Activated T-helper 2 cell treated with anti-CD3 and anti-CD28 coated beads, Interferon-gamma antibody, Interleukin-2, Interleukin-4, amounts not matched to agents 10 μg/mL and 5 μg/mL and 100 μg/mL, durations not matched to agents 14 hours and 24 hours and 36 hours (primary cell): ENCODE results near the gene FXYD6. TPM values are rescaled to one million over a fixed set of nuclear protein-coding genes. Genes with fewer than 3 reads are reported as not detected.

ENCODE experiments used
- DNase-seq: peaks from one replicate; pipeline ENCODE4 v3.0.0; 2021; ENCODE audit warnings: low spot score
- H3K27ac Mint-ChIP-seq: one replicate; pipeline ENCODE4 v1.8.0; 2021; ENCODE audit warnings: mixed read lengths
- H3K27me3 Mint-ChIP-seq: one replicate; pipeline ENCODE4 v1.8.0; 2021; ENCODE audit warnings: low read depth, mixed read lengths
- H3K36me3 Mint-ChIP-seq: one replicate; pipeline ENCODE4 v1.8.0; 2021; ENCODE audit warnings: low read depth, mixed read lengths
- H3K4me1 Mint-ChIP-seq: one replicate; pipeline ENCODE4 v1.8.0; 2021; ENCODE audit warnings: low read depth, mixed read lengths
- H3K4me3 Mint-ChIP-seq: one replicate; pipeline ENCODE4 v1.8.0; 2021; ENCODE audit warnings: low read depth, mild to moderate bottlenecking, moderate library complexity, mixed read lengths
- H3K9me3 Mint-ChIP-seq: one replicate; pipeline ENCODE4 v1.8.0; 2021; ENCODE audit warnings: mixed read lengths
- intact Hi-C: fragments of 100-400 bp; cut with micrococcal nuclease; formaldehyde crosslinking; loops from one replicate; pipeline ENCODE4 v1.15.1; 2023
- total RNA-seq: library from RNA; stranded (reverse); gene quantifications from 2 replicates; pipeline ENCODE4 v1.2.3, GENCODE V29; 2022

FXYD6 gene
- total RNA-seq, 1 donor from 2014 or later: 0.11 TPM

DNA sequence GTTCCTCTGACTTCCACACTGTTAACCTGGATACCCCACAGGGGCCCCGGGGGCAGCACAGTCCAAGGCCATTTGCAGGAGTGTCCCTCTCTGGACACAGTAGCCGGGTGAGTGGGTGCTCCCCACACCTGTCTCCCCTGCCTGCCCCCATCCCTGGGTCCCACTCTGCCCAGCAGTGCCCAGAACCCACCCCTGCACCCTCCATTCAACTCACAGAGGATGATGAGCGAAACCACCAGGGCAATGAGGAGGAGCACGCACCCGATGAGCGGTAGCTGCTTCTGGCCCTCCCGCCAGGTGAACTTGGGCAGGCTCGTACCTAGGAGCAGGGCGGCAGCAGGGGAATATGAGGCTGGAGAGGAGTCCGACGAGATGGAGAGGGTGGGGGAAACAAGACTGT, 40.5 kb upstream of the FXYD6 start:
- Mint-ChIP-seq H3K9me3 (no peaks in the 10 kb centered on the region), H3K4me1 (peaks cover 16% of the 10 kb centered on the region), H3K27me3 (no peaks in the 10 kb centered on the region), H3K36me3 (no peaks in the 10 kb centered on the region), H3K4me3 (no peak overlapping the region), H3K27ac (no peak overlapping the region)
- no peak for DNase-seq
- intact Hi-C loops: no loop called here

GRCh38 chr11:117915672-117916235, 39.3 kb upstream of the FXYD6 start:
- no peak for DNase-seq
- H3K27me3 Mint-ChIP-seq: no peaks in the 10 kb centered on the region
- intact Hi-C loops: no loop called here
- peaks cover 16% of the 10 kb centered on the region for H3K4me1 Mint-ChIP-seq
- H3K4me3 Mint-ChIP-seq: no peak overlapping the region
- no peaks in the 10 kb centered on the region for H3K9me3 Mint-ChIP-seq
- no peaks in the 10 kb centered on the region for H3K36me3 Mint-ChIP-seq
- H3K27ac Mint-ChIP-seq: no peak overlapping the region

- H3K27me3 Mint-ChIP-seq: no peaks in the 10 kb centered on the region
- no peak overlapping the region for H3K27ac Mint-ChIP-seq
- H3K9me3 Mint-ChIP-seq: no peaks in the 10 kb centered on the region
- H3K4me1 Mint-ChIP-seq: peaks cover 16% of the 10 kb centered on the region
- DNase-seq: no peak
- intact Hi-C loops: no loop called here
- no peak overlapping the region for H3K4me3 Mint-ChIP-seq
- H3K36me3 Mint-ChIP-seq: no peaks in the 10 kb centered on the region
These were observed 38.6 kb upstream of the FXYD6 start for GRCh38 chr11:117914991-117915618.

DNA sequence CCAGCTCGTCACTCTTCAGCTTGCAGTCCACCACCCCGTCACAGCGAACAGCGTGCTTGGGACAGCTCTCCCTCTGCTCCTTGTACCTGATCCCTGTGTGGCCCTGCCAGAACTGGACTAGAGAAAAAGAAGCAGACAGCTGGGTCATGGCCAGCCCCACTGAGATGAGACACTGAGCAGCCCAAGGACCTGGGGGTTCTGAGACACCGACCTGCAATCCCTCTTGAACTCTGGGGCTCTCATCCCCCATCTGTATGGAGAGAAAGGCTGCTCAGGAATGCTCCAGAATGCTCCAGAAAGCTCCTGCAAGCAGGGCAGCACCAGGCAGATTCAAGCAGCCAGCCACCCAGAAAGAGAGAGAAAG, 37.9 kb upstream of the FXYD6 start:
- no peak for DNase-seq
- intact Hi-C loops: no loop called here
- no peaks in the 10 kb centered on the region for H3K27me3 Mint-ChIP-seq
- H3K4me1 Mint-ChIP-seq: peaks cover 11% of the 10 kb centered on the region
- no peaks in the 10 kb centered on the region for H3K36me3 Mint-ChIP-seq
- no peak overlapping the region for H3K4me3 Mint-ChIP-seq
- H3K27ac Mint-ChIP-seq: no peak overlapping the region
- no peaks in the 10 kb centered on the region for H3K9me3 Mint-ChIP-seq

- no peak for DNase-seq
- Mint-ChIP-seq H3K4me3 (no peak overlapping the region), H3K27me3 (no peaks in the 10 kb centered on the region), H3K9me3 (no peaks in the 10 kb centered on the region), H3K36me3 (no peaks in the 10 kb centered on the region), H3K4me1 (peaks cover 11% of the 10 kb centered on the region), H3K27ac (no peak overlapping the region)
- intact Hi-C loops: no loop called here
These were observed 37.4 kb upstream of the FXYD6 start for GRCh38 chr11:117913736-117914397.

- Mint-ChIP-seq H3K27me3 (no peaks in the 10 kb centered on the region), H3K4me1 (peaks cover 23% of the 10 kb centered on the region), H3K27ac (no peak overlapping the region)
These were observed 36.0 kb upstream of the FXYD6 start for GRCh38 chr11:117912497-117912896.

GRCh38 chr11:117911694-117912093, 35.2 kb upstream of the FXYD6 start:
- H3K4me1 Mint-ChIP-seq: peaks cover 28% of the 10 kb centered on the region
- H3K36me3 Mint-ChIP-seq: no peaks in the 10 kb centered on the region
- H3K27me3 Mint-ChIP-seq: no peaks in the 10 kb centered on the region
- no peak for DNase-seq
- H3K27ac Mint-ChIP-seq: no peak overlapping the region
- H3K4me3 Mint-ChIP-seq: no peak overlapping the region
- intact Hi-C loops: no loop called here
- H3K9me3 Mint-ChIP-seq: no peaks in the 10 kb centered on the region

More at GRCh38 chr11:117912497-117912896, 36.0 kb upstream of the FXYD6 start:
- Mint-ChIP-seq H3K9me3 (no peaks in the 10 kb centered on the region), H3K36me3 (no peaks in the 10 kb centered on the region), H3K4me3 (no peak overlapping the region)
- DNase-seq: no peak
- intact Hi-C loops: no loop called here

DNA sequence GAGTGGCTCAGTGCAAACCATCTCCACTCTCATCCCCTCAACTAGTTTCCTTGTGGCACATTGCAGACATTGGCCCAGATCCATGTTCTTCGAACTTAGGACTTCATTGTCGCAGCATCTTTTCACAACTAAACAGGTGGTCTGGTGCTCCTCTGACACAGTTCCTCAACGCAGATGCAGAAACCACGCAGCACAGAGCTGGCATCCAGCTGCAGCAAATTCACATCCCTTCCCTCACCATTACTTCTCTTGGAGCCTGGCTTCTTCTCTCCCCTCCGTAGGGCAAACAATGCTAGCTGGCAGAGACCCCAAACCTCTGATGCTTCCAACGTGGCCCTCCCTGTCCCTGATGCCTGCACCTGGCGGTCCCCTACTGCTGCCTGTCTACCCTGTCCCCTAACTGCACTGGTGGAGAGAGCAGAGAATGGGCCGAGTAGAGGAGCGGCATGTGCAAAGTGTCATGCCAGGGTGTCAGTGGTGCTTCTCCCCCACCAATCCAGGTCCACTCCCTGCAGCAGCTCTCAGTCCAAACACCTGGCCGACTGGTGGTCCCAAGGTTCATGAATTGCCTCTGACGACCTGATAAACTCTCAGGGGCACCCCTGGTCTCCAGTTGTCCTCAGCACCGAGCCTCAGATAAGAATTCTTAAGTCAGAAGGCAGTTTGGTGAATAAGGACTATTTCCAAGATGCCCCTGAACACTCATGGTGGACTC, 34.6 kb upstream of the FXYD6 start:
- Mint-ChIP-seq H3K4me1 (peaks cover 28% of the 10 kb centered on the region), H3K27me3 (no peaks in the 10 kb centered on the region), H3K4me3 (no peak overlapping the region), H3K27ac (no peak overlapping the region), H3K9me3 (no peaks in the 10 kb centered on the region), H3K36me3 (no peaks in the 10 kb centered on the region)
- DNase-seq: no peak
- intact Hi-C loops: no loop called here

- Mint-ChIP-seq H3K9me3 (no peaks in the 10 kb centered on the region), H3K27ac (no peak overlapping the region), H3K27me3 (no peaks in the 10 kb centered on the region), H3K4me1 (peaks cover 28% of the 10 kb centered on the region), H3K4me3 (no peak overlapping the region), H3K36me3 (no peaks in the 10 kb centered on the region)
- DNase-seq: no peak
- intact Hi-C loops: no loop called here
These were observed 34.1 kb upstream of the FXYD6 start for GRCh38 chr11:117910525-117910924.

- no peak overlapping the region for H3K27ac Mint-ChIP-seq
- H3K4me3 Mint-ChIP-seq: no peak overlapping the region
- no peaks in the 10 kb centered on the region for H3K27me3 Mint-ChIP-seq
- H3K36me3 Mint-ChIP-seq: no peaks in the 10 kb centered on the region
- no peak for DNase-seq
- peaks cover 28% of the 10 kb centered on the region for H3K4me1 Mint-ChIP-seq
- intact Hi-C loops: loop anchor here (5.0 kb wide), 2 partner anchors 38 to 78 kb away; partner anchors contain the start of gene IL10RA
- no peaks in the 10 kb centered on the region for H3K9me3 Mint-ChIP-seq
These were observed 33.3 kb upstream of the FXYD6 start for GRCh38 chr11:117909611-117910382.

GRCh38 chr11:117908959-117909610, 32.6 kb upstream of the FXYD6 start:
- H3K9me3 Mint-ChIP-seq: no peaks in the 10 kb centered on the region
- peaks cover 28% of the 10 kb centered on the region for H3K4me1 Mint-ChIP-seq
- no peak overlapping the region for H3K27ac Mint-ChIP-seq
- H3K27me3 Mint-ChIP-seq: no peaks in the 10 kb centered on the region
- H3K36me3 Mint-ChIP-seq: no peaks in the 10 kb centered on the region
- H3K4me3 Mint-ChIP-seq: no peak overlapping the region
- intact Hi-C loops: loop anchor here (5.0 kb wide), 2 partner anchors 38 to 78 kb away; partner anchors contain the start of gene IL10RA
- DNase-seq: no peak
